GM18498 (cell line): ENCODE data around the gene GET4.

ENCODE experiments used
- ATAC-seq: cut with Tn5 transposase; IDR thresholded peaks from one replicate; pipeline ENCODE4 v1.9.1; 2021; ENCODE audit warnings: mild to moderate bottlenecking, moderate library complexity; ENCODE audit not compliant: unreplicated experiment

GET4 gene

GRCh38 chr7:897771-898376, 21.5 kb downstream of the GET4 start:
- no peak for ATAC-seq

GRCh38 chr7:898460-898854, 22.1 kb downstream of the GET4 start:
- ATAC-seq: no peak

- no peak for ATAC-seq
Measured at GRCh38 chr7:898855-899681, 22.7 kb downstream of the GET4 start.

GRCh38 chr7:899806-900205, 23.5 kb downstream of the GET4 start:
- ATAC-seq: no peak

- no peak for ATAC-seq
Measured at GRCh38 chr7:900331-901040, 24.1 kb downstream of the GET4 start.

- no peak for ATAC-seq
Measured at GRCh38 chr7:901041-901387, 24.7 kb downstream of the GET4 start.

- ATAC-seq: no peak
Measured at GRCh38 chr7:901388-902154, 25.2 kb downstream of the GET4 start.

- no peak for ATAC-seq
Measured at GRCh38 chr7:902996-903395, 26.6 kb downstream of the GET4 start.

- ATAC-seq: no peak
Measured at GRCh38 chr7:903921-904755, 27.8 kb downstream of the GET4 start.

- no peak for ATAC-seq
Measured at GRCh38 chr7:904847-905246, 28.5 kb downstream of the GET4 start.

- ATAC-seq: no peak
Measured at GRCh38 chr7:906776-907157, 30.4 kb downstream of the GET4 start.

- ATAC-seq: no peak
Measured at GRCh38 chr7:907158-907980, 31.0 kb downstream of the GET4 start.

GRCh38 chr7:908159-908581, 31.8 kb downstream of the GET4 start:
- ATAC-seq: no peak

GRCh38 chr7:908591-909357, 32.4 kb downstream of the GET4 start:
- ATAC-seq: peak; percentile 76

- ATAC-seq: no peak
Measured at GRCh38 chr7:909358-910329, 33.3 kb downstream of the GET4 start.

GRCh38 chr7:910441-910861, 34.1 kb downstream of the GET4 start:
- ATAC-seq: no peak

- no peak for ATAC-seq
Measured at GRCh38 chr7:910931-911431, 34.6 kb downstream of the GET4 start.
